ENCODE measurements around the gene ITGA5.
A peak's percentile ranks its signal among the peaks of the same experiment; 100 is the strongest.

Gene ITGA5

DNA sequence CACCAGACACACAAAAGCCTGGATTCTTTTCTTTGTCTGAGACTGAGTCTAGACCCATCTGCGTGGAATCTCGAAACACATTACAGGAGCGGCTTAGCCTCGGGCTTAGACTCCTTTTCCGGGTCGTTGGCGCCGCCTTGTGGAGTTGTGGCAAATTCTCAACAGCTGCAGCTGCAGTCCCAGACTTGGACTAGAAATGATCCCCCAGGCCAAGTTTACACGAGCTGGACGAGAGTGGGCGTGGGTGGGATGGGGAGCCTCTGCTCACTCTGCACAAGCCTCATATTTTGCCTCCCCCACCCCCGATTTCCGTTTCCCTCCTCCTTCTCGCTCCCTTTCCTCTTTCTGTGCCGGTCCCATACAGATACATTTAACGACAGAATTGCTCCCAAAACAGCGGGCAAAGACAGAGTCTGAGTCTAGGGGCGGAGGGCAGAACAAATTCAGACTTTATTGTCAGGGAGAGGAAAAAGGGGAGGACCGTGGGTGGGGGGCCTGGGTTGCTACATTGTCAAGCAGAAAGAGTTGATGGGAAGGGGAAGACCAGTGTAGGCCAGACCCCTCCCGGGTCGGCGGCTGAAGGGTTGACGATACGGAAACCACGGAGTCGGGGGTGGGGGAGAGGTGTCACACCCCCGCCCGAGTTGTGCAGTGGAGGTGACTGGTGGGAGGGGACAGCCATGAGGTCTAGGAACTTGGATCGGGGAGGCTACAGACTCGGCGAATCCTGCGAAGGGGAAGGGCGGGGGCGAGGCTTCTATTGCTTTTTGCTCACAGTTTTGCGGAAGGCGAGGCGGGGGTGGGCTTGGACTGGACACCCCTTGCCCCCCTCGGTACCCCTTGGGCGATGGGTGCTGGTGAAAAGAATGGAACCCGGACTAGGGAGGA lies 50.1 kb downstream of the ITGA5 start:
- peak overlapping the region; percentile 72 for H3K9ac ChIP-seq (ENCODE audit: low read depth, low read length, poor library complexity)
- peak; percentile 79 for DNase-seq (ENCODE audit: low spot score)
- WGBS, 2 donors (ENCODE audit: extremely low coverage in 2 of 2, insufficient read length in 2 of 2, insufficient replicate concordance in 1 of 2): no CpG with 5 or more reads among the region's 40 CpGs
- H3K4me3 ChIP-seq (ENCODE audit: low read length in 2 of 2): no peak overlapping the region
- H3K36me3 ChIP-seq (replicated peaks in 1 of 2; ENCODE audit: control insufficient read depth in 2 of 2, insufficient read depth in 2 of 2, low read length in 2 of 2): peaks cover 15 to 16% of the 10 kb centered on the region in 2 donors
- no peak overlapping the region for H2BK12ac ChIP-seq (ENCODE audit: low read length)
- H3K79me1 ChIP-seq (ENCODE audit: low read depth, low read length): peaks cover 1% of the 10 kb centered on the region
- H2AK5ac ChIP-seq (ENCODE audit: low read depth, low read length): peak overlapping the region; percentile 86
- H4K91ac ChIP-seq (ENCODE audit: low read depth, low read length, poor library complexity): no peak overlapping the region
- no peak overlapping the region for H4K8ac ChIP-seq (ENCODE audit: low read depth, low read length)
- H3K27me3 ChIP-seq (ENCODE audit: control insufficient read depth in 3 of 3, insufficient read depth in 3 of 3, low read depth in 1 of 3, low read length in 3 of 3): peaks cover 0 to 10% (median 0%) of the 10 kb centered on the region in 3 experiments
- H3K4ac ChIP-seq (ENCODE audit: low read length): no peak overlapping the region
- peaks cover 7 to 9% of the 10 kb centered on the region in 2 donors for H3K4me1 ChIP-seq (ENCODE audit: control insufficient read depth in 2 of 2, insufficient read depth in 1 of 2, low read depth in 1 of 2, low read length in 2 of 2)
- no peak overlapping the region for H2BK120ac ChIP-seq (ENCODE audit: low read depth, low read length)
- H2BK15ac ChIP-seq (ENCODE audit: low read length): no peak overlapping the region
- no peak overlapping the region for H3K14ac ChIP-seq (ENCODE audit: low read length)
- H3K23ac ChIP-seq (ENCODE audit: low read depth, low read length, poor library complexity): peak overlapping the region; percentile 82
- H3K27ac ChIP-seq (replicated peaks; ENCODE audit: low read length): no peak overlapping the region
- no peaks in the 10 kb centered on the region for H3K9me3 ChIP-seq (replicated peaks in 1 of 2; ENCODE audit: control insufficient read depth in 2 of 2, insufficient read depth in 1 of 2, low read depth in 1 of 2, low read length in 2 of 2)
- peak overlapping the region; percentile 70 for H2AFZ ChIP-seq (ENCODE audit: low read length)
- H3K18ac ChIP-seq (ENCODE audit: low read length): peak overlapping the region; percentile 41
- no peak overlapping the region for H2BK5ac ChIP-seq (ENCODE audit: low read length)
- H3K4me2 ChIP-seq (ENCODE audit: insufficient read depth, low read length, poor library complexity, severe bottlenecking): no peak overlapping the region

DNA sequence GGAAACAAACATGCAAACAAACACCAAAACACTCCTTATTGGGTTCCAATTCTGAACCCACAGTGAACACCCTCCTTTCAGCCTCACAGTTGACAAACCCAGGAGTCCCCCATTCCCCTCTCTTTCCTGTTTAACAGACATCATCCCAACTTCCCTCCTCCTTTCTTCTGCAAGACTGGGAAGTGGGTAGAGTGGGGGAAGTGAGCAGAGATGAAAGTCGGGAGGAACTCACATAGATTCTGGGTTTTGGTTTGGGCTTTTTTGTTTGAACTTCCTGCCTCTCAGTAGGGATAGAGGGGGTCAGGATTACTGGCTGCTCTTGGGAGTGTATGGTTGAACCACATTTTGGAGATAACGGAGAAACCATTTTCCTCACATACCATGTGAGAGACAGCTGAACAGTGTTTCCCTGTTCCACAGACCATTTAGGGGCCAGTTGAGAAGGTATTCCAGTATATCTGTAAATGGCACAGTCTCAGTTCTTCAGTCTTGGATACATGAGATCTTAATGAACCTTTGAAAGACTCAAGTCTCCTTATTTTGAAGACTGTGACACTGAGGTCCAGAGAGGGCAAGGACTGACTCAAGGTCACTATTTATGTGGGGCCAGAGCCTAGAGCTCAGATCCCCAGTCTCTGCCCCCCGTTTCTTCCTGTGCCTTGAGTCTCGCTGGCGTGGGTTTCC lies 50.9 kb downstream of the ITGA5 start:
- Histone ChIP-seq H2BK12ac (ENCODE audit: low read length) (no peak overlapping the region), H3K9ac (ENCODE audit: low read depth, low read length, poor library complexity) (no peak overlapping the region), H3K27me3 (ENCODE audit: control insufficient read depth in 3 of 3, insufficient read depth in 3 of 3, low read depth in 1 of 3, low read length in 3 of 3) (peaks cover 0 to 10% (median 0%) of the 10 kb centered on the region in 3 experiments), H2AK5ac (ENCODE audit: low read depth, low read length) (no peak overlapping the region), H3K4me3 (ENCODE audit: low read length in 2 of 2) (no peak overlapping the region), H3K14ac (ENCODE audit: low read length) (no peak overlapping the region), H3K27ac (replicated peaks; ENCODE audit: low read length) (no peak overlapping the region), H3K4me2 (ENCODE audit: insufficient read depth, low read length, poor library complexity, severe bottlenecking) (no peak overlapping the region), H3K4me1 (ENCODE audit: control insufficient read depth in 2 of 2, insufficient read depth in 1 of 2, low read depth in 1 of 2, low read length in 2 of 2) (peaks cover 7 to 9% of the 10 kb centered on the region in 2 donors), H3K79me1 (ENCODE audit: low read depth, low read length) (peaks cover 1% of the 10 kb centered on the region), H3K36me3 (replicated peaks in 1 of 2; ENCODE audit: control insufficient read depth in 2 of 2, insufficient read depth in 2 of 2, low read length in 2 of 2) (peaks cover 15 to 16% of the 10 kb centered on the region in 2 donors), H3K23ac (ENCODE audit: low read depth, low read length, poor library complexity) (peak overlapping the region; percentile 45), H2AFZ (ENCODE audit: low read length) (peak overlapping the region; percentile 70), H3K9me3 (replicated peaks in 1 of 2; ENCODE audit: control insufficient read depth in 2 of 2, insufficient read depth in 1 of 2, low read depth in 1 of 2, low read length in 2 of 2) (no peaks in the 10 kb centered on the region), H3K4ac (ENCODE audit: low read length) (no peak overlapping the region), H4K8ac (ENCODE audit: low read depth, low read length) (no peak overlapping the region), H3K18ac (ENCODE audit: low read length) (peak overlapping the region; percentile 41), H2BK15ac (ENCODE audit: low read length) (no peak overlapping the region), H2BK5ac (ENCODE audit: low read length) (no peak overlapping the region), H4K91ac (ENCODE audit: low read depth, low read length, poor library complexity) (no peak overlapping the region), H2BK120ac (ENCODE audit: low read depth, low read length) (no peak overlapping the region)
- no CpG with 5 or more reads among the region's 5 CpGs for WGBS, 2 donors (ENCODE audit: extremely low coverage in 2 of 2, insufficient read length in 2 of 2, insufficient replicate concordance in 1 of 2)
- no peak for DNase-seq (ENCODE audit: low spot score)

DNA sequence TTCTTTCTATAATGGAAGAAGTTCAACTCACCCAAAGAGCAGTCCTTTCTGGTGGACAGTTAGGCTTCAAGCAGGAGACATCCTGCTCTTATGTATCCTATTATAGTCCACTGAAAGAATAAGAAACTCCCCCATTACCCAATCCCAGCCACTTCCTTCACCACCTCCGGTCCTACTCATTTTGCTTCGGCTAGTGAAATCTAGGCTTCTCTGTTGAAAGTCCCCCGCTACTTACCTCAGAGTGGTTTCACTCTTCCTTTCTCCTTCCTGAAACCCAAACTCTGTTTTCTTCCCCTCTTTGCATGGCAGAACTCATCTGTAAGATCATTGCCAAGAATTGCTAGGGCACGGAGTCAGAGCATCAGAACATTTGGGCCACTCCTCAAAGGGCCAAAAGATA lies 54.7 kb downstream of the ITGA5 start, which contains the start of gene GPR84:
Gene GPR84 (minus strand): TSS at position 74 of the 400 bp plus-strand sequence. CDS start 635 bp downstream, outside the sequence.
- Histone ChIP-seq H3K27me3 (ENCODE audit: control insufficient read depth in 3 of 3, insufficient read depth in 3 of 3, low read depth in 1 of 3, low read length in 3 of 3) (peaks cover 0 to 7% (median 0%) of the 10 kb centered on the region in 3 experiments), H2BK5ac (ENCODE audit: low read length) (no peak within 1 kb of the TSS), H4K8ac (ENCODE audit: low read depth, low read length) (no peak within 1 kb of the TSS), H2BK120ac (ENCODE audit: low read depth, low read length) (no peak within 1 kb of the TSS), H2AFZ (ENCODE audit: low read length) (no peak within 1 kb of the TSS), H3K23ac (ENCODE audit: low read depth, low read length, poor library complexity) (no peak within 1 kb of the TSS), H2BK15ac (ENCODE audit: low read length) (peak within 1 kb of the TSS; percentile 34), H3K9me3 (replicated peaks in 1 of 2; ENCODE audit: control insufficient read depth in 2 of 2, insufficient read depth in 1 of 2, low read depth in 1 of 2, low read length in 2 of 2) (no peaks in the 10 kb centered on the region), H3K14ac (ENCODE audit: low read length) (no peak within 1 kb of the TSS), H2BK12ac (ENCODE audit: low read length) (peak within 1 kb of the TSS; percentile 68), H3K4me3 (ENCODE audit: low read length in 2 of 2) (peak within 1 kb of the TSS in 1 of 2 donors; percentile 3), H3K36me3 (replicated peaks in 1 of 2; ENCODE audit: control insufficient read depth in 2 of 2, insufficient read depth in 2 of 2, low read length in 2 of 2) (no peaks in the 10 kb centered on the region), H4K91ac (ENCODE audit: low read depth, low read length, poor library complexity) (peak within 1 kb of the TSS; percentile 45), H3K27ac (replicated peaks; ENCODE audit: low read length) (no peak within 1 kb of the TSS), H3K18ac (ENCODE audit: low read length) (peak within 1 kb of the TSS; percentile 12), H3K9ac (ENCODE audit: low read depth, low read length, poor library complexity) (peak within 1 kb of the TSS; percentile 53), H3K4ac (ENCODE audit: low read length) (no peak within 1 kb of the TSS), H2AK5ac (ENCODE audit: low read depth, low read length) (no peak within 1 kb of the TSS), H3K79me1 (ENCODE audit: low read depth, low read length) (no peaks in the 10 kb centered on the region), H3K4me2 (ENCODE audit: insufficient read depth, low read length, poor library complexity, severe bottlenecking) (no peak within 1 kb of the TSS), H3K4me1 (ENCODE audit: control insufficient read depth in 2 of 2, insufficient read depth in 1 of 2, low read depth in 1 of 2, low read length in 2 of 2) (peaks cover 17 to 25% of the 10 kb centered on the region in 2 donors)
- WGBS, 2 donors (ENCODE audit: extremely low coverage in 2 of 2, insufficient read length in 2 of 2, insufficient replicate concordance in 1 of 2): no CpG with 5 or more reads among the region's 4 CpGs
- DNase-seq (ENCODE audit: low spot score): no peak

DNA sequence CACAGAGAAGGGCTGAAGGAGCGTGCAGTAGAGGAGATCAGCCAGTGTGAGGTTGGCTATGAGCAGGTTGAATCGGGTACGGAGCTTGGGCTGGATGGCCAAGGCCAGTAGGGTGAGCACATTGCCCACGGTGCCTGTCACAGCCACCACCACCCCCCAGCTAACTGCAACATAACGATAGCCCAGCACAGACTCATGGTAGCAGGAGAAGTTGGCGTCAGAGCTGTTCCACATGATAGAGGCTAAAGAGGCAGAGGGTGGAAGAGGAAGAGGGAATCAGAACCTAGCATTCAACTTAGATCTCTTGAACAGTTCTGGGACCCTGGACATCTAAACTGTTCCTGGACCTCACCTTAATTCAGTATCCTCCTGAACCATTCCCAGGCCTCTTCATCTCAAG lies 55.4 kb downstream of the ITGA5 start:
- DNase-seq (ENCODE audit: low spot score): no peak
- Histone ChIP-seq H3K79me1 (ENCODE audit: low read depth, low read length) (no peaks in the 10 kb centered on the region), H3K23ac (ENCODE audit: low read depth, low read length, poor library complexity) (no peak overlapping the region), H3K14ac (ENCODE audit: low read length) (no peak overlapping the region), H3K4me2 (ENCODE audit: insufficient read depth, low read length, poor library complexity, severe bottlenecking) (no peak overlapping the region), H3K18ac (ENCODE audit: low read length) (peak overlapping the region; percentile 12), H4K8ac (ENCODE audit: low read depth, low read length) (no peak overlapping the region), H3K9me3 (replicated peaks in 1 of 2; ENCODE audit: control insufficient read depth in 2 of 2, insufficient read depth in 1 of 2, low read depth in 1 of 2, low read length in 2 of 2) (no peaks in the 10 kb centered on the region), H2BK12ac (ENCODE audit: low read length) (peak overlapping the region; percentile 68), H3K4me1 (ENCODE audit: control insufficient read depth in 2 of 2, insufficient read depth in 1 of 2, low read depth in 1 of 2, low read length in 2 of 2) (peaks cover 12 to 20% of the 10 kb centered on the region in 2 donors), H3K9ac (ENCODE audit: low read depth, low read length, poor library complexity) (peak overlapping the region; percentile 53), H3K4ac (ENCODE audit: low read length) (no peak overlapping the region), H2BK15ac (ENCODE audit: low read length) (peak overlapping the region; percentile 34), H4K91ac (ENCODE audit: low read depth, low read length, poor library complexity) (peak overlapping the region; percentile 45), H3K27ac (replicated peaks; ENCODE audit: low read length) (no peak overlapping the region), H2AFZ (ENCODE audit: low read length) (no peak overlapping the region), H3K4me3 (ENCODE audit: low read length in 2 of 2) (peak overlapping the region in 1 of 2 donors; percentile 3), H3K27me3 (ENCODE audit: control insufficient read depth in 3 of 3, insufficient read depth in 3 of 3, low read depth in 1 of 3, low read length in 3 of 3) (no peaks in the 10 kb centered on the region), H2BK5ac (ENCODE audit: low read length) (no peak overlapping the region), H2BK120ac (ENCODE audit: low read depth, low read length) (no peak overlapping the region), H3K36me3 (replicated peaks in 1 of 2; ENCODE audit: control insufficient read depth in 2 of 2, insufficient read depth in 2 of 2, low read length in 2 of 2) (no peaks in the 10 kb centered on the region), H2AK5ac (ENCODE audit: low read depth, low read length) (no peak overlapping the region)
- WGBS, 2 donors (ENCODE audit: extremely low coverage in 2 of 2, insufficient read length in 2 of 2, insufficient replicate concordance in 1 of 2): no CpG with 5 or more reads among the region's 6 CpGs

Measured in neuronal stem cell (in vitro differentiated cells).